ENCODE data around the gene UNC79.

Gene UNC79

GRCh38 chr14:93536945-93537344 lies 106.2 kb downstream of the UNC79 start:
- ATAC-seq (replicated peaks; ENCODE audit: extremely low read depth, poor library complexity, severe bottlenecking) (no peak), DNase-seq (ENCODE audit: low spot score in 2 of 2) (no peak)
- H3K27me3 Mint-ChIP-seq: peaks cover 48% of the 10 kb centered on the region
- no peak overlapping the region for H3K27ac Mint-ChIP-seq (ENCODE audit: low read depth)
- no peaks in the 10 kb centered on the region for H3K9me3 Mint-ChIP-seq
- H3K4me3 Mint-ChIP-seq: no peak overlapping the region
- H3K4me1 Mint-ChIP-seq: no peaks in the 10 kb centered on the region
- H3K36me3 Mint-ChIP-seq (ENCODE audit: insufficient read depth): no peaks in the 10 kb centered on the region

GRCh38 chr14:93537951-93538350 lies 107.2 kb downstream of the UNC79 start:
- ATAC-seq (replicated peaks; ENCODE audit: extremely low read depth, poor library complexity, severe bottlenecking) (no peak), DNase-seq (ENCODE audit: low spot score in 2 of 2) (no peak)
- no peaks in the 10 kb centered on the region for H3K9me3 Mint-ChIP-seq
- peaks cover 48% of the 10 kb centered on the region for H3K27me3 Mint-ChIP-seq
- no peaks in the 10 kb centered on the region for H3K36me3 Mint-ChIP-seq (ENCODE audit: insufficient read depth)
- H3K4me3 Mint-ChIP-seq: no peak overlapping the region
- no peaks in the 10 kb centered on the region for H3K4me1 Mint-ChIP-seq
- H3K27ac Mint-ChIP-seq (ENCODE audit: low read depth): no peak overlapping the region

GRCh38 chr14:93538413-93538812 lies 107.7 kb downstream of the UNC79 start:
- Mint-ChIP-seq H3K36me3 (ENCODE audit: insufficient read depth) (no peaks in the 10 kb centered on the region), H3K4me3 (no peak overlapping the region), H3K4me1 (no peaks in the 10 kb centered on the region), H3K9me3 (no peaks in the 10 kb centered on the region), H3K27me3 (peaks cover 48% of the 10 kb centered on the region), H3K27ac (ENCODE audit: low read depth) (no peak overlapping the region)
- DNase-seq (ENCODE audit: low spot score in 2 of 2) (no peak), ATAC-seq (replicated peaks; ENCODE audit: extremely low read depth, poor library complexity, severe bottlenecking) (no peak)

GRCh38 chr14:93540235-93540634 lies 109.5 kb downstream of the UNC79 start:
- no peaks in the 10 kb centered on the region for H3K9me3 Mint-ChIP-seq
- ATAC-seq (replicated peaks; ENCODE audit: extremely low read depth, poor library complexity, severe bottlenecking): no peak
- no peaks in the 10 kb centered on the region for H3K4me1 Mint-ChIP-seq
- DNase-seq (ENCODE audit: low spot score in 2 of 2): no peak
- peaks cover 57% of the 10 kb centered on the region for H3K27me3 Mint-ChIP-seq
- no peak overlapping the region for H3K4me3 Mint-ChIP-seq
- no peaks in the 10 kb centered on the region for H3K36me3 Mint-ChIP-seq (ENCODE audit: insufficient read depth)
- H3K27ac Mint-ChIP-seq (ENCODE audit: low read depth): no peak overlapping the region

- no peak for ATAC-seq (replicated peaks; ENCODE audit: extremely low read depth, poor library complexity, severe bottlenecking)
- no peaks in the 10 kb centered on the region for H3K4me1 Mint-ChIP-seq
- peaks cover 39% of the 10 kb centered on the region for H3K27me3 Mint-ChIP-seq
- H3K9me3 Mint-ChIP-seq: no peaks in the 10 kb centered on the region
- no peaks in the 10 kb centered on the region for H3K36me3 Mint-ChIP-seq (ENCODE audit: insufficient read depth)
- no peak overlapping the region for H3K4me3 Mint-ChIP-seq
- no peak overlapping the region for H3K27ac Mint-ChIP-seq (ENCODE audit: low read depth)
- DNase-seq (ENCODE audit: low spot score in 2 of 2): no peak
Observed at GRCh38 chr14:93543766-93544165, 113.0 kb downstream of the UNC79 start.

- no peaks in the 10 kb centered on the region for H3K36me3 Mint-ChIP-seq (ENCODE audit: insufficient read depth)
- H3K9me3 Mint-ChIP-seq: no peaks in the 10 kb centered on the region
- peaks cover 39% of the 10 kb centered on the region for H3K27me3 Mint-ChIP-seq
- no peak overlapping the region for H3K4me3 Mint-ChIP-seq
- no peaks in the 10 kb centered on the region for H3K4me1 Mint-ChIP-seq
- no peak overlapping the region for H3K27ac Mint-ChIP-seq (ENCODE audit: low read depth)
- DNase-seq (ENCODE audit: low spot score in 2 of 2) (no peak), ATAC-seq (replicated peaks; ENCODE audit: extremely low read depth, poor library complexity, severe bottlenecking) (no peak)
Observed at GRCh38 chr14:93544212-93544611, 113.5 kb downstream of the UNC79 start.

GRCh38 chr14:93546642-93547041 lies 115.9 kb downstream of the UNC79 start:
- no peak for DNase-seq (ENCODE audit: low spot score in 2 of 2)
- Mint-ChIP-seq H3K4me1 (no peaks in the 10 kb centered on the region), H3K4me3 (no peak overlapping the region), H3K36me3 (ENCODE audit: insufficient read depth) (no peaks in the 10 kb centered on the region), H3K9me3 (no peaks in the 10 kb centered on the region), H3K27ac (ENCODE audit: low read depth) (no peak overlapping the region), H3K27me3 (peaks cover 39% of the 10 kb centered on the region)
- ATAC-seq (replicated peaks; ENCODE audit: extremely low read depth, poor library complexity, severe bottlenecking): no peak

- no peak overlapping the region for H3K27ac Mint-ChIP-seq (ENCODE audit: low read depth)
Observed at GRCh38 chr14:93548102-93548843, 117.5 kb downstream of the UNC79 start.

GRCh38 chr14:93549595-93549994 lies 118.9 kb downstream of the UNC79 start:
- no peak overlapping the region for H3K27ac Mint-ChIP-seq (ENCODE audit: low read depth)
- H3K9me3 Mint-ChIP-seq: no peaks in the 10 kb centered on the region
- no peaks in the 10 kb centered on the region for H3K4me1 Mint-ChIP-seq
- DNase-seq (ENCODE audit: low spot score in 2 of 2): no peak
- no peak overlapping the region for H3K4me3 Mint-ChIP-seq
- H3K27me3 Mint-ChIP-seq: peaks cover 42% of the 10 kb centered on the region
- no peaks in the 10 kb centered on the region for H3K36me3 Mint-ChIP-seq (ENCODE audit: insufficient read depth)
- ATAC-seq (replicated peaks; ENCODE audit: extremely low read depth, poor library complexity, severe bottlenecking): no peak

More at GRCh38 chr14:93548102-93548843, 117.5 kb downstream of the UNC79 start:
- no peak overlapping the region for H3K4me3 Mint-ChIP-seq
- peaks cover 54% of the 10 kb centered on the region for H3K27me3 Mint-ChIP-seq
- no peak for DNase-seq (ENCODE audit: low spot score in 2 of 2)
- no peaks in the 10 kb centered on the region for H3K4me1 Mint-ChIP-seq
- no peaks in the 10 kb centered on the region for H3K9me3 Mint-ChIP-seq
- ATAC-seq (replicated peaks; ENCODE audit: extremely low read depth, poor library complexity, severe bottlenecking): no peak
- no peaks in the 10 kb centered on the region for H3K36me3 Mint-ChIP-seq (ENCODE audit: insufficient read depth)

GRCh38 chr14:93564918-93565317 lies 134.2 kb downstream of the UNC79 start:
- Mint-ChIP-seq H3K4me1 (no peaks in the 10 kb centered on the region), H3K27me3 (peaks cover 58% of the 10 kb centered on the region), H3K36me3 (ENCODE audit: insufficient read depth) (no peaks in the 10 kb centered on the region), H3K27ac (ENCODE audit: low read depth) (no peak overlapping the region), H3K9me3 (no peaks in the 10 kb centered on the region), H3K4me3 (no peak overlapping the region)
- no peak for ATAC-seq (replicated peaks; ENCODE audit: extremely low read depth, poor library complexity, severe bottlenecking)
- DNase-seq (ENCODE audit: low spot score in 2 of 2): no peak

GRCh38 chr14:93566065-93566693 lies 135.4 kb downstream of the UNC79 start:
- Mint-ChIP-seq H3K9me3 (no peaks in the 10 kb centered on the region), H3K27me3 (peaks cover 45% of the 10 kb centered on the region), H3K36me3 (ENCODE audit: insufficient read depth) (no peaks in the 10 kb centered on the region), H3K27ac (ENCODE audit: low read depth) (no peak overlapping the region), H3K4me1 (no peaks in the 10 kb centered on the region), H3K4me3 (no peak overlapping the region)
- DNase-seq (ENCODE audit: low spot score in 2 of 2) (no peak), ATAC-seq (replicated peaks; ENCODE audit: extremely low read depth, poor library complexity, severe bottlenecking) (no peak)

GRCh38 chr14:93571275-93571674 lies 140.5 kb downstream of the UNC79 start:
- no peaks in the 10 kb centered on the region for H3K9me3 Mint-ChIP-seq
- no peaks in the 10 kb centered on the region for H3K36me3 Mint-ChIP-seq (ENCODE audit: insufficient read depth)
- DNase-seq (ENCODE audit: low spot score in 2 of 2) (no peak), ATAC-seq (replicated peaks; ENCODE audit: extremely low read depth, poor library complexity, severe bottlenecking) (no peak)
- H3K27ac Mint-ChIP-seq (ENCODE audit: low read depth): no peak overlapping the region
- H3K4me1 Mint-ChIP-seq: no peaks in the 10 kb centered on the region
- H3K27me3 Mint-ChIP-seq: peaks cover 35% of the 10 kb centered on the region
- H3K4me3 Mint-ChIP-seq: no peak overlapping the region

GRCh38 chr14:93579178-93579577 lies 148.4 kb downstream of the UNC79 start:
- no peak for DNase-seq (ENCODE audit: low spot score in 2 of 2)
- Mint-ChIP-seq H3K36me3 (ENCODE audit: insufficient read depth) (no peaks in the 10 kb centered on the region), H3K4me3 (no peak overlapping the region), H3K27me3 (peaks cover 41% of the 10 kb centered on the region), H3K27ac (ENCODE audit: low read depth) (no peak overlapping the region), H3K9me3 (no peaks in the 10 kb centered on the region), H3K4me1 (no peaks in the 10 kb centered on the region)
- ATAC-seq (replicated peaks; ENCODE audit: extremely low read depth, poor library complexity, severe bottlenecking): no peak
